Measurements from ENCODE around the gene SLC39A13. TPM values are rescaled to one million over a fixed set of nuclear protein-coding genes. Genes with fewer than 3 reads are reported as not detected.

Gene SLC39A13
- total RNA-seq, 1 experiment from 2014 or later, result 50.2 TPM

DNA sequence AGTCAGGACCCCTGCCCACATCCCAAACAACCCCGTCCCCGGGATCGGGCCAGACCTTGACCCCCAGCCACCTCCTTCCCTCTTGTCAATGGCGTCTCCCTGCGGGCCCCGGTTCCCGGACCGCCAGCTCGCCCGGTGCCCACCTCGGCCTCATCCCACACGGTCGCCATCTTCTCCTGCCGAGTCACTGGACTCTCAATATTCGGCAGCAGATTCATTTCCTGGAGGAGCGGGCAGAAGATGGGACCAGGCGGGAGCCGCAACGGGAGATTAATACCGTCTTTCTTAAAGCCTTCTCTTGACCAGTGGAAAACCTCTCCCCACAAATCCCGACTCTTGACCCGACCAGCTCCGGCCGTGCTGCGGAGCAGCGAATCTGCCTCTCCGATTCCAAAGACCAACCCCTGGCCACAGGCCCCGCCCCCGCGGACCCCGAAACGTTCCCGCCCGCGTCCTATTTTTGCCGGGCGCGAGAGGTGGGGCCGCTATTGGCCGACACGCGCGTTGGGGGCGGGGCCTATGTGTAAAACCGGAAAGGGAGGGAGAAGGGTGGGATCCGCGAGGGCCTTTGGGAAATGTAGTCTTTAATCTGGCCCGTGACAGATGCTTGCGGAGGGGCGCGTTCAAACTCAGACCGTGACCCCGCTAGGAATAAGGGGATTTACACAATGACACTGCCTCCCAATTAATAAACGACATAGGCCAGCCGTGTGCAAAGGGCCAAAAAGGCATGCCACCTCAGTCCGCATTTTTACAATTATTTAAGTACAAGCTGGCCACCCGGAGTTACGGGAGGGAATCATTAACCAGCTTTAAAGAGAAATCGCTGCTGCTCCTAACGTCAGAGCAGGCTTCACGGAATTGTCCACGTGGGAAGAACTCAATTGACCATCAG is 17.9 kb downstream of the SLC39A13 start, which contains the start of gene PSMC3:
TSS of gene PSMC3 (minus strand) at position 378 of the 895 bp plus-strand sequence. CDS start at position 218, 160 bp downstream.
- intact Hi-C loops (cut with micrococcal nuclease; ENCODE audit: unreplicated experiment), result no loop called here
- in situ Hi-C loops (cut with HindIII; ENCODE audit: low pct_unique_long_range_greater_than_20kb, low sequenced_read_pairs), result no loop called here
- ATAC-seq (peak; percentile 95), DNase-seq (ENCODE audit: low read depth, low spot score) (peak; percentile 83)
- Histone ChIP-seq H3K4me1 (ENCODE audit: control insufficient read depth, insufficient read depth, low read length) (peaks cover 8% of the 10 kb centered on the region), H3K4me3 (ENCODE audit: low read depth in 2 of 2, low read length in 2 of 2) (peak within 1 kb of the TSS; percentile 79 to 93), H3K27ac (ENCODE audit: low read length) (peak within 1 kb of the TSS; percentile 92), H3K27me3 (ENCODE audit: control insufficient read depth, insufficient read depth, low read length) (no peaks in the 10 kb centered on the region), H3K36me3 (ENCODE audit: control insufficient read depth, insufficient read depth, low read length) (peaks cover 23% of the 10 kb centered on the region), H3K9me3 (ENCODE audit: control insufficient read depth, insufficient read depth, low read depth, low read length) (no peaks in the 10 kb centered on the region)
- BruUV-seq (replicated peaks), result no TSS peak
- TF ChIP-seq SIN3A (IDR thresholded peaks at IDR 0.05; ENCODE audit: borderline replicate concordance, insufficient read depth, low read depth, low read length) (peak; percentile 90; the same call in 1 of the 2 replicates), TCF7L2 (IDR thresholded peaks at IDR 0.05; ENCODE audit: low read depth, low read length) (0 out of 2 replicates have a peak, but pooled peaks have one; percentile 33), POLR2AphosphoS5 (IDR thresholded peaks at IDR 0.05; ENCODE audit: low read depth, low read length) (peak; percentile 69)
- TF ChIP-seq, protein P1, sequence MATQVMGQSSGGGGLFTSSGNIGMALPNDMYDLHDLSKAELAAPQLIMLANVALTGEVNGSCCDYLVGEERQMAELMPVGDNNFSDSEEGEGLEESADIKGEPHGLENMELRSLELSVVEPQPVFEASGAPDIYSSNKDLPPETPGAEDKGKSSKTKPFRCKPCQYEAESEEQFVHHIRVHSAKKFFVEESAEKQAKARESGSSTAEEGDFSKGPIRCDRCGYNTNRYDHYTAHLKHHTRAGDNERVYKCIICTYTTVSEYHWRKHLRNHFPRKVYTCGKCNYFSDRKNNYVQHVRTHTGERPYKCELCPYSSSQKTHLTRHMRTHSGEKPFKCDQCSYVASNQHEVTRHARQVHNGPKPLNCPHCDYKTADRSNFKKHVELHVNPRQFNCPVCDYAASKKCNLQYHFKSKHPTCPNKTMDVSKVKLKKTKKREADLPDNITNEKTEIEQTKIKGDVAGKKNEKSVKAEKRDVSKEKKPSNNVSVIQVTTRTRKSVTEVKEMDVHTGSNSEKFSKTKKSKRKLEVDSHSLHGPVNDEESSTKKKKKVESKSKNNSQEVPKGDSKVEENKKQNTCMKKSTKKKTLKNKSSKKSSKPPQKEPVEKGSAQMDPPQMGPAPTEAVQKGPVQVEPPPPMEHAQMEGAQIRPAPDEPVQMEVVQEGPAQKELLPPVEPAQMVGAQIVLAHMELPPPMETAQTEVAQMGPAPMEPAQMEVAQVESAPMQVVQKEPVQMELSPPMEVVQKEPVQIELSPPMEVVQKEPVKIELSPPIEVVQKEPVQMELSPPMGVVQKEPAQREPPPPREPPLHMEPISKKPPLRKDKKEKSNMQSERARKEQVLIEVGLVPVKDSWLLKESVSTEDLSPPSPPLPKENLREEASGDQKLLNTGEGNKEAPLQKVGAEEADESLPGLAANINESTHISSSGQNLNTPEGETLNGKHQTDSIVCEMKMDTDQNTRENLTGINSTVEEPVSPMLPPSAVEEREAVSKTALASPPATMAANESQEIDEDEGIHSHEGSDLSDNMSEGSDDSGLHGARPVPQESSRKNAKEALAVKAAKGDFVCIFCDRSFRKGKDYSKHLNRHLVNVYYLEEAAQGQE (IDR thresholded peaks at IDR 0.05; ENCODE audit: insufficient read depth in 1 of 2, low read depth in 2 of 2, low read length in 1 of 2), result no peak
- CTCF ChIA-PET, result no interaction called here
- POLR2A ChIA-PET, result no interaction called here

DNA sequence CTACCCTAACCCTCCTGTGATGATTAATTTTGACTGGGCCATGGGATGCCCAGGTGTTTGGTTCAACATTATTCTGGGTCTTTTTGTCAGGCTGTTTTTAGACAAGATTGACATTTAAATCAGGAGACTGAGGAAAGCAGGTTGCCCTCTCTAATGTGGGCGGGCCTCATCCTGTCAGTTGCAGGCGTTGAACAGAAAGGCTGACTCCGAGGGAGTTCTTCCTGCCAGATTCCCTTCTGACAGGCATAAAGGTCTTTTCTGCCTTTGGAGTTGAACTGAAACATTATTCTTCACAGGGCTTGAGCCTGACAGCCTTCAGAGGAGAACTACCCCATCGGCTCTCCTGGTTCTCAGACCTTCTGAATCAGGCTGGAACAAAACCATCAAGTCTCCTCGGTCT is 22.1 kb downstream of the SLC39A13 start:
- TF ChIP-seq, protein P2, sequence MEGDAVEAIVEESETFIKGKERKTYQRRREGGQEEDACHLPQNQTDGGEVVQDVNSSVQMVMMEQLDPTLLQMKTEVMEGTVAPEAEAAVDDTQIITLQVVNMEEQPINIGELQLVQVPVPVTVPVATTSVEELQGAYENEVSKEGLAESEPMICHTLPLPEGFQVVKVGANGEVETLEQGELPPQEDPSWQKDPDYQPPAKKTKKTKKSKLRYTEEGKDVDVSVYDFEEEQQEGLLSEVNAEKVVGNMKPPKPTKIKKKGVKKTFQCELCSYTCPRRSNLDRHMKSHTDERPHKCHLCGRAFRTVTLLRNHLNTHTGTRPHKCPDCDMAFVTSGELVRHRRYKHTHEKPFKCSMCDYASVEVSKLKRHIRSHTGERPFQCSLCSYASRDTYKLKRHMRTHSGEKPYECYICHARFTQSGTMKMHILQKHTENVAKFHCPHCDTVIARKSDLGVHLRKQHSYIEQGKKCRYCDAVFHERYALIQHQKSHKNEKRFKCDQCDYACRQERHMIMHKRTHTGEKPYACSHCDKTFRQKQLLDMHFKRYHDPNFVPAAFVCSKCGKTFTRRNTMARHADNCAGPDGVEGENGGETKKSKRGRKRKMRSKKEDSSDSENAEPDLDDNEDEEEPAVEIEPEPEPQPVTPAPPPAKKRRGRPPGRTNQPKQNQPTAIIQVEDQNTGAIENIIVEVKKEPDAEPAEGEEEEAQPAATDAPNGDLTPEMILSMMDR (IDR thresholded peaks at IDR 0.05), result no peak
- no peak for TF ChIP-seq SIN3A (IDR thresholded peaks at IDR 0.05; ENCODE audit: borderline replicate concordance, insufficient read depth, low read depth, low read length)
- no peak for TF ChIP-seq TCF7L2 (IDR thresholded peaks at IDR 0.05; ENCODE audit: low read depth, low read length)
- TF ChIP-seq, protein P1 (IDR thresholded peaks at IDR 0.05; ENCODE audit: insufficient read depth in 1 of 2, low read depth in 2 of 2, low read length in 1 of 2), result no peak
- no peak for TF ChIP-seq POLR2AphosphoS5 (IDR thresholded peaks at IDR 0.05; ENCODE audit: low read depth, low read length)
- Histone ChIP-seq H3K27ac (ENCODE audit: low read length) (no peak overlapping the region), H3K27me3 (ENCODE audit: control insufficient read depth, insufficient read depth, low read length) (no peaks in the 10 kb centered on the region), H3K36me3 (ENCODE audit: control insufficient read depth, insufficient read depth, low read length) (peaks cover 3% of the 10 kb centered on the region; the same call in 1 of the 2 replicates), H3K4me3 (ENCODE audit: low read depth in 2 of 2, low read length in 2 of 2) (no peak overlapping the region), H3K4me1 (ENCODE audit: control insufficient read depth, insufficient read depth, low read length) (0 out of 2 replicates have a peak, but pooled peaks cover 2% of the 10 kb centered on the region), H3K9me3 (ENCODE audit: control insufficient read depth, insufficient read depth, low read depth, low read length) (no peaks in the 10 kb centered on the region)
- intact Hi-C loops (cut with micrococcal nuclease; ENCODE audit: unreplicated experiment), result no loop called here
- CTCF ChIA-PET, result no interaction called here
- POLR2A ChIA-PET, result no interaction called here
- ATAC-seq (no peak), DNase-seq (ENCODE audit: low read depth, low spot score) (no peak)
- in situ Hi-C loops (cut with HindIII; ENCODE audit: low pct_unique_long_range_greater_than_20kb, low sequenced_read_pairs), result no loop called here
- no TSS peak for BruUV-seq (replicated peaks)
